Measurements from ENCODE around the gene GTPBP8.
"Not testable (repeated sequence)": the region's sequence is repeated elsewhere in the genome, so short reads cannot be mapped to it uniquely, and the experiment has no call there.

Gene GTPBP8

DNA sequence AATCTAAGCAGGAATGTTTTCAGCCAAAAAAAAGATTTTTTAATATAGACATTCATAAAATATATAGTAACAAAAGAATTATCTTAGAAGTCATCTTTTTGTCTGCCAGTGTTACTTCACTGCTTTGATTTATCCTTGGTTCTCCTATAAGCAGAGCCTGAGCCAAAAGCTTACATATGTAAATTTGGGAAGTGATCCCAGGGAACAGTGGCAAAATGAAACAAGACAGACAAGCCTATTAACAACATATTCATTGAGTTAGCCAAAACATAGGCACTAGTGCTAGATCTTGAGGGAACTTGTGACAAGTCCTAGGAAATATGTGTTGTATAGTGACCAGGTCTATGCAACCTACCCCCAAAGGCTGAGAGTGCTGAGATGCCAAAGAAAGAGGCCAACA lies 11.3 kb downstream of the GTPBP8 start:
- no peak for DNase-seq

DNA sequence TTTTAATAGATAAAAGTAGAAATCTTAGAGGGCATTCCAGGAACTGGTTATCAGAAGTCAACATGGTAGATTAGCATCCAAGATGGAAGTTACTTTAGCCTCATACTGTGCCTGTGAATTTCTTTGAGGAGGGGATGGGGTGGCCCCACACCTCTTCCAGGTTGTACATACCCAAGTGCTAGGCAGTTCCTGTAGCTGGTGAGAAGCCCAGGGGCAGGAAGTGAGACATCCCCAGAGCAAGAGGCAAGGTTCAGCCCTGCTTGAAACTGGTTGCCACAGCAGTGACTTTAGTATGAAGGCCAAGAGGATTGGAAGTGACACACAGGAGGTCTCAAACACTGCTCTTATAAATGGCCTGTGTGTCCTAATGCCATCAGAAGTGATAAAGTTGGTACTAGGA lies 11.9 kb downstream of the GTPBP8 start:
- peak; percentile 42 for DNase-seq

DNA sequence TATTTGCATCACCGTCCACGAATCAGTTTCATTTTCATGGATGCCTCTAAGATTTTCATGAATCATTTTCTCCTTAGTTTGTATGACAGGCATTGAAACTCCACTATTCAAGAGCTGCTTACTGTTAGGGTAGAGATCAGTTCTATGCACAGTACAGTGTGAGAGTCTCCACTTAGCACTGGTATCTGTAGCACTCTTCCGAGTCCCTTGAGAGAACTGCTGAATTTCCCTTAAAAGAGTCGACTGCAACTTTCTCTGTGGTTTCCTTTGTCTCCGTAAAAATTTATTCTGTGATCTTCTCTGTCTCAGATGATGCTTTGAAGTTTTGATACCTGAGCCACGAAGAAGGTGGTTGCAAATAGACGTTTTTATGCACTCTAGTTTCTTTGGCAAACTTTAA lies 14.8 kb downstream of the GTPBP8 start:
- no peak for DNase-seq

DNA sequence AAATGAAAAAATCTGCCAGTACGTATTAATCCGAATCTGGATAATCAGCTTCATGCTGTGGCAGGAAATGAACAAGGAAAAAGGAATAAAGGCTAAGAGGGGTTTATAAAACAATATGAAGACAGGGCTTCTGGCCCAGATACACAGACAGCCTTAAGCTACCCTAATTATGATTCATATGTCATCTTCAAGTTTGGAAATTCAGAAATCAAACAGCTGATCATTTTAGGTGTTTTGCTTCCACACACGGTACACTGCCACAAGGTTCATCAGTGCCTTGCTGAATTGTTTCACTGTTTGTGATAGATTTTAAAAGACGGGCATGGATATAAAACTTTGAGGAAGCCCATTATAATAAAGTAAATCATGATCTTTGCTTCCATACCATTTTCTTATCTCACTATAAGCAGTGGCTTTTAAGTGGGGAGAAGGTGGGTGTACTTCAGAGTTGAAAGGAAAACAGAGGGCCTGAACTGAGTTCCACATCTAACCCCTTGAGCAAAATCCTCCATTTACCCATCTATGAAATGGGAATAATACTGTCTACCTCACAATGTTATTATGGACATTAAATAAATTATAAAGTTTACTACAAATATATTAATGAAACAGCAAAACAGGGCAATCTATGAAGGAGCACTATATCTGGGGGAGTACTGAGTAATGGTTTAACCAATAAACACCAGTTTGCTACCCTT lies 15.7 kb downstream of the GTPBP8 start:
- no peak for DNase-seq

DNA sequence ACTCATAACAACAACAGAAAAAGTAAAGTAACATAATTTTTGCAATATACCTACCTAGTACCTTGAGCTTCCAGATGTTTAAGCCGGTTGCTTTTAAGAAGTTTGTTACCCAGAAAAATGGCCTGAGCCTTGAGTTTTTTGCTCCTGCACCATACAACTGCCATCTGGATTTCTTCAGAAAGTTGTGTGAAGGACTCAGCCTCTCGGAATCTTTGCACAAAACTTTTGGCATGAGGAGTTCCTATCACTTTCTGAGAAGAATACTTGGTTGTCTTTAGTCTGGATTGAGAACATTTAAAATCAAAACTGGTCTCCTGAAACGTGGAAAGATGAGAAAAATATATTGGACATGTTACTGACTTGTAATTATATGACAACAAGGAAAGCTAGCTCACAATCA lies 17.3 kb downstream of the GTPBP8 start:
- no peak for DNase-seq

DNA sequence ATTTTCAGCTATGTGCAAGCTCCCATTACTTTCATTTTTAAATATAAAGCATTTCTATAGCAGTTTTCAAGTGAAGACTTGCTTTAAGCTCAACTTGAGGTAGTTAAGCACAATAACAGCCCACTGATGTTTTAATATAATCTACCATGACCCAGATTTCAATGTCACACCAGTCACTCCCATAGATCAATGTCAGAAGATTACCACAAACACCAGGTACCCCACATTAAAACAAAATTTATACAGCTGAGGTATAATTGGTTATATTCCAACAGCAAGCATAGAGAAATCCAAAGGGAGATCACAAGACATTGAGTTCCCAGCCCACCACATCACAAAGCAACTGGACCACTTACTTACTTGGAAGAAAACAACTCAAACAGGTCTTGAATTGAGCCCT lies 22.8 kb downstream of the GTPBP8 start:
- DNase-seq = no peak

DNA sequence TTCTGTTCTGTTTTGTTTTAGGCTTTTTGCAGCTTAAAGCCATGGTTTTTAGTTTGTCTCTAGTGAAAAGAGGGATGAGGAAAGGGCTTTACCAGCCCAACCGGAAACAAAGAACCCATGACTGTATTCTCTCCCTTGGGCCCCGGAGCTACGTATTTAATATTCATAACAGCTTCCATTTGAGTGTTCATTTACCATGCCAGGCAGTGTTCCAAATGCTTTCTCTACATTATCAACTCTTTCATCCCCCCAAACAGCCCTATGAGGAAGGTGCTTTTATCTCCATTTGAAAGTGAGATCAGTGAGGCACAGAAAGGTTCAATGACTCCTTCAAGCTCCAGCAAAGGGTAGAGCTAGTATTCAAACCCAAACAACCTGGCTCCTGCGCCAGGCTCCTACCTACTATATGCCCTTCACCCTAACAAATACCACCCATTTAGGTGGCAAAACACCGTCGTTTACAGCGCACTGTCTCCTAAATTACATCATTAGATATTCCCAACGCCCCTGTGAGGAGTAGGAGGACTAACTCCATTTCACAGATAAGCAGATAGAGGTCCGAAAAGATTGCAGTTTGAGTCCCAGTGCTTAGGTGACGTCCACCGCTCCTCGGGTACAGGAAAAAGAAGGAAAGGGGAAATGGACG lies 27.9 kb downstream of the GTPBP8 start:
- DNase-seq = no peak

DNA sequence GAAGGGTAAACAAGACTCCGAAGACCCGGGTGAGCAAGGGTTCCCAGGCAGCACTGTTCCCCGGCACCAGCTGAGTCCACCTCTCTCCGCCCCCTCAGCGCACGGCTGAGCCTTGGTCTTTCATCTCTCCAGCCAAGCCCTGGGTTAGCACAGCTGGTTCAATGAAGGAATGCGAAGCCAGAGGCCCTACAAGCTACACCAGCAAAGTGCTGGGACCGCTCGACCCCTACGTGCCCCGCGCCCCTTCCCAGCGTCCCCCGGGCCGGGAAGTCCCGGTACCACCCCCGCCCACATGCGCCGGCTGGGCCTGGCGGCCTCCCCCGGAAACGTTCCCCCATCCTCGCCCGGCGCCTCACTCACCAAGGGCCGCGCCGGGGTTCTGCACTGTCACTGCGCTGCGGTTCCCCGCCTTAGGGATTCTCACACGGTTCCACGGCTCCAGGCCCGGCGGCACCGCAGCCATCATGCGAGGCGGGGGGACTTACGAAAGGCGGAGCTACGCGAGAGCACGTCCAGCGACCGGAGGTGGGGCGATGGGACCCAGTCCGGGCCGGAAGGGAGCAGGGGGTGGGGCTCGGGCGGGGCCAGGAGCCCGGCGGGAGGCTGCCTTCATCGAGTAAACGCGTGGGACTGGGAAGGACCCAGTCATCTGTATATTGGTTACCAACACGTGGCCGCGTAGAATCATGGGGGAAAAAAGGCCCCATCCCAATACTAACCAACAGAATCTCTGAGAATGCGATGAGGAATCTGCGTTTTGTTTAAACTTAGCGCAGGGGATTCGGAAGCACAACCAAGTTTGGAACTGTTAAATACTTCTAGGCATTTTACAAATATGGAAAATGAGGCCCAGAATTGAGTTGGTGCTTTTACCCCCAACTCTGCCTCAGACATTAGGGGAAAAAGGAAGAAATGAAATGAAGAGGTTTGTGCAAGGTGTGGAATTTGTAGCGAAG lies 28.7 kb downstream of the GTPBP8 start:
- peak; percentile 85 for DNase-seq

DNA sequence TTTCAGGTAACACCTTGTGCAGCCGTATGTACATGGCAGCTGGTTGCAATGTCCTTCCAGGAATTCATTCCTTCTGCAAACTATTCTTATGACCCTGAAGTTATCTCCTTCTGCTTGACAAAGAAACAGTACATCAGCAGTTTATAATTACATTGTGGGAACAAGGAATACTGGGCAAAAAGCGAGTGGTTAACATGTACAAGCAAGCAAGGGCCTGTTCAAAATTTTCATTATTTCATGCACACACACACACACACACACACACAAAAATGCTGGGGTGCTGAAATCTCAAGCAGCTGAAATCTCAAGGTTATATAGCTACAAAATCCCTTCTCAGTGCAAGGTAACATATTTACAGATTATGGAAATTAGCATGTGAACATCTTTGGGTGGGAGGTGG lies 30.7 kb downstream of the GTPBP8 start:
- DNase-seq = no peak

DNA sequence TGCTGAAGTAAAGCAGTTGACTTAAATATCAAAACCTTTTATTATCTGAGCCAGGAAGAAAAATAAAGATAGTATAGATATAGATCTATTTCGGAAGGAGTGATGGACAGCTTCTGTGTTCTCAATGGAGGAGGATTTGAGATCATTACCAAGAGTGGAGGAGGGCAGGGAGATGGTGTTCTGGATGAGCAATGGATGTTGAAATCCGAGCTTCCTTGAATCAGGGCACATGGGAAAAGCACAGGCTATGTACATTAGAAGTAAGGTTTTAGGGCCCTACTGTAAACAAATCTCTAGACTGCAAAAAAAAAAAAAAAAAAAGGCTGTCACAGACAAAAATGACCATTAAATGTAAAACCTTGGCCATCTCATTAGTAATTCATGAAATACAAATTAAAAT lies 43.2 kb downstream of the GTPBP8 start:
- DNase-seq = no peak

DNA sequence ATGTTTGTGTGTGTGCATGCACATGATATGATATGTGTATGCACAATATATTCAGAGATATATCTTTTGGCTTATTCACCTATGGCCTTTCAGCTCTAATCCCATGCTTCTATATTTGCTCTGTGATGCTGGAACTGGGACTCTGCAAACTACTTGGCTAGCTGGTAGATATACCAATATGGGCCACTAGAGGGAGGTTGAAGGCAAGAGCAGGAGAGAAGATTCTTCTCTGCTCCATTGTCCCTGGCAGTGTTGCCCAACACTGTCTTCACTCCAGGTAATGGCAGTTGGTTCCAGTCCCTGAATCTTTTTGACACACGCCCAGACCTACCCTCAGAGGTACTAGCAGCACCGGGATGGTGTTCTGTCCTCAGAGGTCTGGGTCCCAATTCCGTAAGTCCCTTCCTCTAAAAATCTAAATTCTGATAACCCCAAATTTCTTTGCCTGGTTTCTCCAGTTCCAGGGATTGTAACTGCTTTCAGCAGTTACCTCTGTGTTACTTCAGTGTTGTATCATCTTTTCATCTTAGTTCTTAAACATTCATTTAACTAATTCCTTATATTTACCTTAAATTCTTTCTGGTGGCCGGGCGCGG lies 44.7 kb downstream of the GTPBP8 start:
- DNase-seq = peak; percentile 22

DNA sequence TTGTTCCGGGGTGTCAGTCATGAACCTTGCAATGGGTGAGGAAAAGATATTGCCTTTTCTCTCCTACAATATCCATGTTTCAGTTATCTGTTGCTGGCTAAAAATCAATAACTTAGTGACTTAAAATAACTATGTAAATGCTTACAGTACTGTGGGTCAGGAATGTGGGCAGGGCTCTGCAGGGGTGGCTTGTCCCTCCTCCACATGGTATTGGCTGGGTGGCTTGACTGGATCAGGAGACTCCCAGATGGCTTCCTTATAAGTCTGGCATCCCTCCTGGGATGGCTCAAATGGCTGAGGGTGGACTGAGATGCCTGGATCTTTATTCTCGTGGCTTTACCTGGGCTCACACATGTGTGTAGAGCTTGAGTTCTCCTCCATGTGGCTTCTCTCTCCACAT lies 47.5 kb downstream of the GTPBP8 start:
- no peak for DNase-seq

DNA sequence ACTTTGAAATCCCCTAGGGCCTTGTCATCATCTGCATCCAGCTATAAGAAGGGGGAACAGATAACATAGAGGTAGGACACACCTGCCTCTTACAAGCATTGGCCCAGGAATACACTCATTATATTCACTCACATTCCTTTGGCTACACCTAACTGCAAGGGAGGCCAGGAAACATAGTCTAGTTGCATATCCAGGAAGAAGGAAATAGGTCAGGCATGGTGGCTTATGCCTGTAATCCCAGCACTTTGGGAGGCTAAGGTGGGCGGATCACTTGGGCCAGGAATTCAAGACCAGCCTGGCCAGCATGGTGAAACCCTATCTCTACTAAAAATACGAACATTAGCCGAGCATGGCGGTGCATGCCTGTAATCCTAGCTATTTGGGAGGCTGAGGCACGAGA lies 48.8 kb downstream of the GTPBP8 start:
- no peak for DNase-seq

DNA sequence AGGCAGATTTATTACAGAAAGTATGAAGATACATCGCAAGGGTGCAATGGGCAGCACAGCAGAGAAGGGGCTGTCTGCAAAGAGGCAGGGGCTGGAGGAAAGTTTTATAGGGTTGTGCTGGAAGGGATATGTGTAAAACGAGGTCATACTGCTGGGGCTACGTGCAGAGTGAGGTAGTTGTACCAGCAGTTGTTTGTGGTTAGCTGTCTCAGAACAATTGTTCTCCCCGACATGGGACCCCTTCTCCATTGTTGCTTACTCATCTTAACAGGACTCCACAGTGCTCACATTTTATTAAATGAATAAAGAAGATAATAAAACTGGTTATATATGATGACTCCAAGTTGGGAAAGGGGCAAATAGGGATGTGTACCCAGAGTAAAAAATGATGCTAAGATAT lies 49.4 kb downstream of the GTPBP8 start:
- no peak for DNase-seq

DNA sequence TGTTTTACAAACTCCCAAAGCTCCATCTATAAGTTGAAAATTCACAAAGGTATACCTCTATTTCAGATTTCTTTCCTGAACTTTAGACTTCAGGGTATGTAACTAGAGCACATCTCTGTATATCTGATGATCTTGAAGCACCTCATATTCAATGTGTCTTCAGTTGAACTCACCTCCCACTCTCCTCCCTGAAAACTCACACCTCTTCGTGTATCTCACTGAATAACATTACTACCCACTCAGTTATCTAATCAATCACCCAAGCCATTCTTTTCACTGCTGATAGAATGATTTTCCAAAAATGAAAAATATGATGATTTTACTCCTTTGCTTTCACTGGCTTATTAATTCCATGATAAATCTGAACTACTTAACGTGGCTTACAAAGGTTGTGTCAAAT lies 52.9 kb downstream of the GTPBP8 start:
- no peak for DNase-seq

DNA sequence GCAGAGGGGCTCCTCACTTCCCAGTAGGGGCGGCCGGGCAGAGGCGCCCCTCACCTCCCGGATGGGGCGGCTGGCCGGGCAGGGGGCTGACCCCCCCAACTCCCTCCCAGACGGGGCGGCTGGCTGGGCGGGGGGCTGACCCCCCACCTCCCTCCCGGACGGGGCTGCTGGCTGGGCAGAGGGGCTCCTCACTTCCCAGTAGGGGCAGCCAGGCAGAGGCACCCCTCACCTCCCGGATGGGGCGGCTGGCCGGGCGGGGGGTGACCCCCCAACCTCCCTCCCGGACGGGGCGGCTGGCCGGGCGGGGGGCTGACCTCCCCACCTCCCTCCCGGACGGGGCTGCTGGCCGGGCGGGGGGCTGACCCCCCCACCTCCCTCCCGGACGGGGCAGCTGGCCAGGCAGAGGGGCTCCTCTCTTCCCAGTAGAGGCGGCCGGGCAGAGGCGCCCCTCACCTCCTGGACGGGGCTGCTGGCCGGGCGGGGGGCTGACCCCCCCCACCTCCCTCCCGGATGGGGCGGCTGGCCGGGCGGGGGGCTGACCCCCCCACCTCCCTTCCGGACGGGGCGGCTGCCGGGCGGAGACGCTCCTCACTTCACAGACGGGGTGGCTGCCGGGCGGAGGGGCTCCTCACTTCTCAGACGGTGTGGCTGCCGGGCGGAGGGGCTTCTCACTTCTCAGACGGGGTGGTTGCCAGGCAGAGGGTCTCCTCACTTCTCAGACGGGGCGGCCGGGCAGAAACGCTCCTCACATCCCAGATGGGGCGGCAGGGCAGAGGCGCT lies 55.6 kb downstream of the GTPBP8 start:
- DNase-seq = not testable (repeated sequence)

DNA sequence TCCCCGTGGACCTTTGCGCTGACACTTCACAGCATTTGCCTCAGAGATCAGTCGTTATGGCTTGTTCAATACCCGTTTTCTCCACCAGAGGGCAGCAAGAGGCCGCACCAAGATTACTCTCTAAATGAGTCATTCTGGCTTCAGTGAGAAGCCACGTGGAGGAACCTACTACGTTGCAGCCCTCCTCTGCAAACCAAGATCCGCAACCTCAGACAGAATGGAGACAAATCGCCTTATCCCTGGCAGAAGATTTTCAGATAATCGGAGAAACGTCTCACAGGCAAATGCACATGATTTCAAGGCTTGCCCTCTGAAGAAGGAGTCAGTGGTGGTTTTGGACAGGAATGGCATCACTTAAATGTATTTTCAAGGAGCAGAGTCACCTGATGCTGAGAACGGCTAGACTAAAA lies 60.5 kb downstream of the GTPBP8 start:
- peak; percentile 80 for DNase-seq
